GM19351 (cell line): ENCODE results near the gene TUBGCP3.
A peak's percentile ranks its signal among the peaks of the same experiment; 100 is the strongest.
"Not testable (repeated sequence)": the region's sequence is repeated elsewhere in the genome, so short reads cannot be mapped to it uniquely, and the experiment has no call there.

Experiments
- ATAC-seq: cut with Tn5 transposase; IDR thresholded peaks from one replicate; pipeline ENCODE4 v1.9.1; 2021; ENCODE audit warnings: mild to moderate bottlenecking, moderate library complexity; ENCODE audit not compliant: unreplicated experiment

The TUBGCP3 gene, protein sequence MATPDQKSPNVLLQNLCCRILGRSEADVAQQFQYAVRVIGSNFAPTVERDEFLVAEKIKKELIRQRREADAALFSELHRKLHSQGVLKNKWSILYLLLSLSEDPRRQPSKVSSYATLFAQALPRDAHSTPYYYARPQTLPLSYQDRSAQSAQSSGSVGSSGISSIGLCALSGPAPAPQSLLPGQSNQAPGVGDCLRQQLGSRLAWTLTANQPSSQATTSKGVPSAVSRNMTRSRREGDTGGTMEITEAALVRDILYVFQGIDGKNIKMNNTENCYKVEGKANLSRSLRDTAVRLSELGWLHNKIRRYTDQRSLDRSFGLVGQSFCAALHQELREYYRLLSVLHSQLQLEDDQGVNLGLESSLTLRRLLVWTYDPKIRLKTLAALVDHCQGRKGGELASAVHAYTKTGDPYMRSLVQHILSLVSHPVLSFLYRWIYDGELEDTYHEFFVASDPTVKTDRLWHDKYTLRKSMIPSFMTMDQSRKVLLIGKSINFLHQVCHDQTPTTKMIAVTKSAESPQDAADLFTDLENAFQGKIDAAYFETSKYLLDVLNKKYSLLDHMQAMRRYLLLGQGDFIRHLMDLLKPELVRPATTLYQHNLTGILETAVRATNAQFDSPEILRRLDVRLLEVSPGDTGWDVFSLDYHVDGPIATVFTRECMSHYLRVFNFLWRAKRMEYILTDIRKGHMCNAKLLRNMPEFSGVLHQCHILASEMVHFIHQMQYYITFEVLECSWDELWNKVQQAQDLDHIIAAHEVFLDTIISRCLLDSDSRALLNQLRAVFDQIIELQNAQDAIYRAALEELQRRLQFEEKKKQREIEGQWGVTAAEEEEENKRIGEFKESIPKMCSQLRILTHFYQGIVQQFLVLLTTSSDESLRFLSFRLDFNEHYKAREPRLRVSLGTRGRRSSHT

DNA sequence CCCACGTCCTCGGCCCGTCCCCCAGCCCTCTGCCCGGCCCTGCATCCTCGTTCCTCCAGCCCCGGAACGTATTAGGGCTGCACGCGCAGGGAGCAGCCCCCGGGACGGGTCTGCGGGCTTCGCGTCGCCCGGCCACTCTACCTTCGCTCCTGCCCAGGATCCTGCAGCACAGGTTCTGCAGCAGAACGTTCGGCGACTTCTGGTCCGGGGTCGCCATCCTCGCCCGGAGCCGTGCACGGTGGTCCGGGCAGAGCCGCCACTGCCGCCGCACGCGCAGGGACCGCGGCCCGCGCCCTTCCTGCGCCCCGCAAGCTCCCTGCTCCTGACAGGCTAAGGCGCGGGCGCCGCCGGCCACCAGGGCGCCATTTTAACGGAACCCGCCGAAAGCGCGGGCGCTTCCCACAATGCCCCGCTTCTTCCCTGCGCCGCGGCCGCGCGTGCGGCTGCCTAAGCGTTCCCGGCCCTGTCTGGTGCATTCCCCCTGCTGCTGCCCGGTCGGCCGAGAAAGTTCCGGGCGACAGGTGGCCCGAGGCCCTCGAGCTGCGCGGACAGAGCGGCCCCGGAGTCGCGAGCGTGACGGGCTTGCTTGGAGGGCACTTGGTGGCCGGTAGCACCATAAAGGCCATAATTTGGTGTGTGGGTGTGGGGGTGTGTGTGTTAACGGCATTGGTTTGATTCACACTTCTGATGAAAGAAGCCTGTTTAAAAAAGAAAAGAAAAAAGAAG is at the start of gene TUBGCP3:
TUBGCP3 (minus strand) TSS at position 390 of the 726 bp plus-strand sequence; CDS start at position 217, 173 bp downstream.
- peak; percentile 65 for ATAC-seq

DNA sequence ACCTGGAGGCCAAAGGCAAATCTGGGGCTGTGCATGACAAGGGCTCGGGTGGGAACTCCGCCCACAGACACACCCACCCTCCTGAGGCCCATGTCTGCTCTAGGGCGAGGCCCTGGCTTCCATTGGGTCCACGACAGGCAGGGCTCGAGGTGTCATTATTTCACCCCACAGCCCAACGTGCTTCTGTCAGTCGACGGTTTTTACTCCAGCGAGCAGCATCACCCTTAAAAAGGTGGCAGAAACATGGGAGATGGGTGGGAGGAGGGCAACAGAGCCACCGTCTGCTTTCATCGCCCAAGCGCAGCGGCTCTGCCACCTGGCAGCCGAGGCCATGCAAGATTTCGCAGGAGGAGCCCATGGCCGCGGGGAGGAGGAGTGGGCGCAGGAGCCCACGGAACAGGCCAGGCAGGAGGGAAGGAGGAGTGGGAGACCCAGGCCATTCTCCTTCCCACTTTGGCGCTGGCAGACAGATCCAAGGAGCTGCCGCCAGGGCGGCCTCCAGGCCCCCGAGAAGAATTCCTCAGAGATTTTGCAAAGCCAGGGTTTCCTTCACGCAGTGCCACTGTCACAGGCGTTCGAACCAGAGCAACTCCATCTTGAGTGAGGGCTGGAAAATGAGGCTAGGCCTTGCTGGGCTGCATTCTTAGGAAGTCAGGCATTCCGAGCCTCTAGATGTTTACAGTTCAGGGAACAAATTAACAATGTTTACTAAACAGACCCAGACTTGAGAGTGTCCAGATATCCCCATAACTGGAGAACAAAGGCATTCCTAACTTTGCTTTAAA is 49.3 kb upstream of the TUBGCP3 start:
- ATAC-seq, result no peak

DNA sequence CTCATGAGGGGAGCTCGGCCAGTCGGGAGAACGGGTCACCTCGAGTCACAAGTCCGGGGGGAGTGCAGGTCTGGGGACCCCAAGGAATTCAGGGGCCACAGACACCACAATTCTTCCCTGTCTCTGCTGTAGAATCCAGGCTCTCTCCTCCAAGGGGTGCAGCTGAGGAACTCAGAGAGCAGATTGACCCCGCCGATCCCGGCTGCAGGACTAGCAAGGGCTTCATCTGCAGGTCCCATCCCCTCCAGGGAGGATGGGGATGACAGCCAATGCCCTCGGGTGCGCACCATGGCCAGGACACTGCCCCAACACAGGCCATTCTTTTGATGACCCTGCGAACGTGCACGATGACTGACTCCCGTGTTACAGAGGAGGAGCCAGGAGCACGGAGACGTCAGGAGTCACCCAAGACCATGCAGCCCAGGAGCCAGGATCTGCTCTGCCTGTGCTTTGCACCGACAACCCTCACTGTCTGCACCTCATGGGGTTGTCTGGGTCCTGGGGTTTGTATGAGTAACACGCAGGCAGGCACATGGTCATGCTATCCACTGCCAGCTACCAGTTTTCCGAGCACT is 48.5 kb upstream of the TUBGCP3 start:
- ATAC-seq, result no peak

DNA sequence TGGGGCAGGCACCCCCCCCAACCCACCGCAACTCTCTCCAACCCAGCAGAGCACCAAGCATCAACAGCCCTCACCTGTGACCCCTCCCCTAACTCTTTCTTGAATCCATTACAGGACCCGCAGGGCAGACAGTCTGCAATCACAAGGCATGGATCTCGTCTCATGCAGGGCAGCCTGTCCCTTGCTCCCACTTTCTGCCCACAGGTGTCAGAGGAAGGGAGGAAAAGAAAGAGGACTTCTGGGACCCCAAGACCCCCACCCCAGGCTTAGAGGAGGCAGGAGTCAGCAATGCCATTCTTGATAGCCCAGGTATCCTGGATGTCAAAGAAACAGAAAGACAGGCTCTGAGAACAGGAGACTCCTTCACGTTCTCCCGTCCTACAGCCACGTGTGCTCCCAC is 47.4 kb upstream of the TUBGCP3 start:
- no peak for ATAC-seq

DNA sequence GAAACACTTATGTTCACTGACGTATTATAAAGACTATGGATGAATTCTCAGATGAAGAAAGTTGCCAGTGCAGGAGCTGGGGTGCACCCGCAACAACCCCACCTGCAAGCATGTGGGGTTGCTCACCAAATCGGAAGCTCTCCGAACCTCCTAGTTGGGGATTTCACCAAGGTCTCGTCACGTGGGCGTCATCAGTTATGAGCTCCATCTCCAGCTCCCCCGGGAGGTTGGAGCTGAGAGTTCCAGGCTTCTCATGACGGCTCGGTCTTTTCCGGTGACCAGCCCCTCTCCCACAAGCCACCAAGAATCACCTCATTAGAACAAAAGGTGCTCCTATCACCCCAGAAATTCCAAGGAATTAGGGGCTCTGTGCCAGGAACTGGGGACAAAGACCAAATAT is 46.1 kb upstream of the TUBGCP3 start:
- ATAC-seq, result no peak

DNA sequence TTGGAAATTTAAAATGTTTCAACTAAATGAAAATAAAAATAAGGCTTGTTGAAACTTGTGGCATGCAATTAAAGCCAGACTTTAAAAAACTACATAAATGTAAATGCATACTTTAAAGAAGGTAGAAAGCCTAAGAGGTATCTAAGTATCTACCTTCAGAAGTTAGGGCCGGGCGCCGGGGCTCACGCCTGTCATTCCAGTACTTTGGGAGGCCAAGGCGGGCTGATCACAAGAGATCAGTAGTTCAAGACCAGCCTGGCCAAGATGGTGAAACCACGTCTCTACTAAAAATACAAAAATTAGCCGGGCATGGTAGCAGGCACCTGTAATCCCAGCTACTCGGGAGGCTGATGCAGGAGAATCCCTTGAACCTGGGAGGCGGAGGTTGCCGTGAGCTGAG is 42.3 kb upstream of the TUBGCP3 start:
- ATAC-seq, result not testable (repeated sequence)

DNA sequence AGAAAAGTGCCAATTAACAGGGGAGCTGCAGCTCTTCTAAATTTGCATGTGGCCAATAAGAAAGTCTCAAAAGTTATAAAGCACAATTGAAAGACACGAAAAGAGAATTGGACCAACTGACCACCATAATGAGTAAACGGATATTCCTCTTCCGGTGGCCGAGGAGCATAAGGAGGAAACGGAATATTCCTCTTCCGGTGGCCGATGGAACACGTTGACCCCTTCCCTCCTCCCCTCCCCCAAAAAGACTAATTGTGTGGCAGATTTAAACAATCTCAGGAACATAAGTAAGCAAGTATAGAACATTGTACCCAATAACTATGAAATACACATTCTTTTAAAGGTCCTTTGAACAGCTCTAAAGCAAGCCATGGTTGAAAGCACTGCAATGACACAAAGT is 41.2 kb upstream of the TUBGCP3 start:
- no peak for ATAC-seq

DNA sequence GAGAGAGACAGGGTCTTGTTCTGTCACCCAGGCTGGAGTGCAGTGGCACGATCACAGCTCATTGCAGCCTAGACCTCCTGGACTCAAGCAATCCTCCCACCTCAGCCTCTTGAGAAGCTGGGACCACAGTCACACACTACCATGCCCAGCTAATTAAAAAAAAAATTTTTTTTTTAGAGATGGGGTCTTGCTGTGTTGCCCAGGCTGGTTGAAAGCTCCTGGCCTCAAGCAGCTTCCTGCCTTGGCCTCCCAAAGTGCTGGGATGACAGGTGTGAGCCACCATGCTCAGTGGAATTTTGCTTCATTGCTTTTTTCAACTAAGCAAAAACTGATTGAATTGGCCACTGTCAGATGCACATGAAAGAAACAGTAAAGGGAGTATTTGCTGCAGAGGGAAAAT is 39.7 kb upstream of the TUBGCP3 start:
- ATAC-seq, result not testable (repeated sequence)

DNA sequence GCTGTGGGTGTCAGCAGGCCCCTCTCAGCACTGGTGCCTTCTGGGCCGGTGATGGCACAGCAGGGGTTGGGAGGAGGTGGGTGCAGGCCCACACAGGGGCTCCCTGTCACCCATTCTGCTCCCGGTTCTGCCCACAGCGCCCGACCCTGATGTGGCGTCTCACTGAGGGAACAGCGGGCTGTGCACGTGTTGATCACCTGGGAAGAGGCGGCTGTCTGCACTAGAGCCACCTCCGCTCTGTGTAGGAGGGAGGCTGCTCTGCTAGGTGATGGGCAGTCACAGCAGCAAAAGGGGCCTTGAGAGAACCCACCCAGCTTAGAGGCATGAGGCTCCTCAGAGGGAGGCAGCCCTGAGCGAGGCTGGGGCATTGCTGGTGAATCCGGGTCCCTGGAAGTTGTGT is 39.2 kb upstream of the TUBGCP3 start:
- no peak for ATAC-seq

DNA sequence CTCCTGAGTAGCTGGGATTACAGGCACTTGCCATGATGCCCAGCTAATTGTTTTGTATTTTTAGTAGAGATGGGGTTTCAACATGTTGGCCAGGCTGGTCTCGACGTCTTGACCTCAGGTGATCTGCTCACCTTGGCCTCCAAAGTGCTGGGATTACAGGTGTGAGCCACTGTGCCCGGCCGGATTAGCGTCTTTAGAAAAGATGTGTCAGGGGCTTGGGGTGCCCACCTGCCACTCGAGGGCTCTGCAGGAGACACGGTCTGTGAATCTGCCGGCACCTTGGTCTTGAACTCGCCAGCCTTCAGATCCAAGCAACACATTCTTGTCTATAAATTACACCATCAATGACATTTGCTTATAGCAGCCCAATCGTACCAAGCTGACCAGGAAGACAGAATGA is 38.8 kb upstream of the TUBGCP3 start:
- ATAC-seq, result no peak

DNA sequence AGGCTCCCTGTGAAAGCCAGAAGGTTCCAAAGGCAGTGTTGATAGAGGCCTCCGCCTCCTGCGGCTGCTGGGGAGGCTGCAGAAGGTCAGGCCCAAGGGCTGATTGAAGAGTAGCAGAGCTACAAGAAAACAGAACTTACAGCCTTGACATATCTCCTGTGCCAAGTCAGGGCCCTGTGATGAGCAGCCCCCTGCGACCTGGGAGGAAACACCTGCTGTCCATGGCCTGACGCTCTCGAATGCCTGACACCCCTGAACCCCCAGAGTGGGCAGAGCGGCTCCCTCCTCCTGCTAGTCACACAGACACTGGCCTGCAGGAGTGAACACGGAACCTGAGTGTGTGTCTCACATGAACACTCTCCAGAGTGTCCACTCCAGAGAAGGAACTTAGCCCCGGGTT is 38.2 kb upstream of the TUBGCP3 start:
- no peak for ATAC-seq

DNA sequence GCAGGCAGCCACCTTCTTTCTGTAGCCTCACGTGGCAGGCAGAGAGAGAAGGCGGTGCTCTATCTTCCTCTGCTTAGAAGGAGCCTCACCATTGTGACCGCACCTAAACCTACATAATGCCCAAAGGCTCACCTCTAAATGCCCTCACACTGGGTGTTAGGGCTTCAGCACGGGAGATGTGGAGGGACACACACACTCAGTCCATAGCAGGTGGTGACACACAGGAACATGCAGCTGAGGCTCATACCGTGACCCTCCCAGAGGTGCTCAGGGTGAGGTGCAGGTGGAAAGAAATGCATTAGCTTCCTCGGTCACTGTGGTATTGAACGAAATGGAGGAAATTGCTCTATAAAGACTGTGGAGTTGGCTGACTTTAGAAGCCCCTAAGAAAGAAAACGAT is 37.7 kb upstream of the TUBGCP3 start:
- ATAC-seq, result no peak

DNA sequence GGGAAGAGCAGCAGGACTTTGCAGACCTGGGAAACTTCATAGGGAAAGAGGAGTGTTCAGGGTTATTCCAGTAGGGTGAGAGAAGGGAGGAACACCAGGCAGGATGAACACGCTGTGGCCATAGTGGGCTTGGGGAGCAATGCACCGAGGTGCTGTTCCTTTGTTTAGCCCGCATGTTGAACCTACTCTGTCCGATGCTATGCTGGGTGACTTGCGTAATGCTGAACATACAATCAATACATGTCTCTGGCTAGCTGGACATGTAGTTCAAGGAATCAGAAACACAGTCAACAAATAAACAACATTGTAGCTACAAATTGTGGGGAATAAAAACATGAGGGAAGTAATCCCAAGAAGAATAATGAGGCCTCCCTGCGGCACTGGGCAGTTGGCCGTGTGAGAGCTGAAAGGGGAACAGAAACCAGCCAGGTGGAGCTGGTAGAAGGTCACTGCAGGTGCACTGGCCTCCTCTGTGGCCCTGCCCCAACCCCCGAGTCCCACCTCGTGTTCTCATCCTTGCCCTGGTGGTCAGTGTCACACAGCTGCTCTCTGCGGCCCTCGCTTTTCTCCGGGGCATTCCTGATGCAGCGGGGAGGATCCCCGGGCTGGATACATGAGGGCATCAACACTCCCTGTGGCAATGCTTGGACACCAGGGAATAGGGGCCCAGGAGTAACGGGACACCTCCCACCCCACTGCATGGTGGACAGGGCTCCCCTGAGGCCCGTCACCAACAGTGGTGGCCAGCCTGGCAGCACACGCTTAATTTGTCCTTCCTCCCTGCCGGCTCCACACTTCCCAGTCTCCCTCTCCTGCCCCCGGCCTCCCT is 36.9 kb upstream of the TUBGCP3 start:
- ATAC-seq, result peak; percentile 56

DNA sequence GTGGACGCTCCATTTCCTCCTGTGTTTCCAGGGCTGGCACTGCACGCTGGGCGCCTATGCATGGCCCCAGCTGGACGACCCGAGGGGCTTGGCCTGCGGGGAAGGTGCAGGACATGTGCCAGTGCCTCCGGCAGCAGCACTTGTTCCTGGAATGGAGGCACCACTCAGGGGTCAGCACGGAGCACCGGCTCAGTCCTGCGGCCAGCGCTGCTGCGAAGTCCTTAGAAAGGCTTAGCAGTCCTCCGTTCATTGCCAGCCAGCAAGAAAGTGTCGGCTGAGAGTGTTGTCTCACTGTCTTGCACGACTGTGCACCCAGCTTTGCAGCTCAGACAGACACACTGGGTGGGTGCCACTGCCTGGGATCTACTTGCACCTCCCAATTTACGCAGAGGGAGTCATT is 36.1 kb upstream of the TUBGCP3 start:
- no peak for ATAC-seq

DNA sequence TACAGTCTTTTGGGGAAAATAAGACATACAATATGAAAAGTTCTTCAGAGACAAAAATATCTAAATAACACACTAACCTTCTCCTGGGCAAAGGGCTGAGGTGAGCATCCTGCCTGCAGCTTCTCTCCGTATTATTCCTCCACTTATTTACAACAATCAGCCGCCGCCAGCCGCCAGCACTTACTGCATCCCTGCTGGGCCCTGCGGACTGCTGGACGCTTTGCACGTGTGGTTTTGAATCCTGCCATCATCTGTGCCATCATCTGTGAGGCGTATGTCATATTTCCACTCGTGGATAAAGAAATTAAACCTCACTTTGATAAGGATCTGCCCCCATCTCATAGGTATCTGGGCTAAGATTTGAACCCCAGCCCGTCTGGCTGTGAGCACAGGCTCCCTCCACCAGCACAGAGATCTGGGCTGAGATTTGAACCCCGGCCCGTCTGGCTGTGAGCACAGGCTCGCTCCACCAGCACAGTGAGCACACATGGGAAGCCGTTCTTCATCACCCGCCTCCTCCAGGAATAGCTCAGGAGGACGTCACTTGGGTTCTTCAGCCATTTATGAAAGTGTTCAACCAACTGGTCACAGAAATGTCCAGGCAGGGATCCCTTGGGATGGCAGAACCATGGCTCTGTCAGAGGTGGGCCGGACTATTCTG is 35.2 kb upstream of the TUBGCP3 start:
- no peak for ATAC-seq

DNA sequence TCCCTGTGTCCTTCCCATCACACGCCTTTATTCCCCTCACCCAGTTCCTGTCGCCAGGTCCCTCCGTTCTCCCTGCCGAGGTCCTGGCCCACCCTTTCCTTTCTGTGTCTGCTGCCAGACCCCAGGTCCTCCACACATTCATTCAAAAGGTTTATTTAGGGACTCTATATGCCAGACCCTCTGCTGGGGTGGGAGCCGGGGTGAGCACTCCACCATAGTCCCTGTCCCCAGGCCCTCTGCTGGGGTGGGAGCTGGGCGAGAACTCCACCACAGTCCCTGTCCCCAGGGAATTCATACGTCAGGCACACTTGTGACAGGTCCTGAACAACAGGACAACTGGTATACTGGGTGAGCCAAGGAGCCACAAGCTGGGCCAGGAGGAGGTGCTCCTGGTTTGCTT is 34.4 kb upstream of the TUBGCP3 start:
- ATAC-seq, result no peak

DNA sequence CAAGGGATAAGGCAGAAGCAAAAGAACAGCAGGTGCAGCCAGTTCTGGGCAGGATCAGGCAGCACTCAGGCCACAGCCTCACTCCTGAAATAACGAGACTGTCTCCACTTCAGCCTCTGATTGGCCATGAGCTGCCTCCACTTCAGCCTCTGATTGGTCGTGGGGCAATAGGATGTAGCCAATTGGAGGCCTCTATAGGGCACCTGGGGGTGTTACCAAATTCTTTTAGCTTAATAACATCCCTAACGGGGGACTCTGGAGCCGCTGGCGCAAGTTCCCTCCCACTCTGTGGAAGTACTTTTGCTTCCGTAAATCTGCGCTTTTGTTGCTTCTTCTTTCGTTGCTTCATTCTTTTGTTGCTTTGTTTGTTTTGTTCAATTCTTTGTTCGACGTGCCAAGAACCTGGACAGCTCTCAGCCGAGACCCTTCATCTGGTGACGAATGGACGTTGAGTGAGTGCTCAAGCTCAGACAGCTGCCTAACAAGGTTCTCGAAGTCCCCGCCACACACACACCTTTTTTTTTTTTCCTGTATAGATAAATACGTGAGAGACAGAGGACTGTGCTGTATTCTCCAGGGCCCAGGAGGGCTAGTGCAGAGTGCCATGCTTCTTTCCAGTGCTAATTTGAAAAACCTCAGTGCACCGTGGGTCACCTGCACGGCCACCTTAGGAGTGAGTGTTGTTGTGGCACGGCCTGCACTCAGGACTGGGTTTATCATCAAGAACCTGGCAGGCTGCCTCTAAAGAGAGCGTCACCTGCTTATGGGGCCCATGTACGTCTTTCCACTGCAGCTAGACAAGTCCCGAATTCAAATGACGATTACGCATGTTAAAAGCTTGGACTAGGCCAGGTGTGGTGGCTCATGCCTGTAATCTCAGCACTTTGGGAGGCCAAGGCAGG is 32.0 kb upstream of the TUBGCP3 start:
- peak; percentile 46 for ATAC-seq

DNA sequence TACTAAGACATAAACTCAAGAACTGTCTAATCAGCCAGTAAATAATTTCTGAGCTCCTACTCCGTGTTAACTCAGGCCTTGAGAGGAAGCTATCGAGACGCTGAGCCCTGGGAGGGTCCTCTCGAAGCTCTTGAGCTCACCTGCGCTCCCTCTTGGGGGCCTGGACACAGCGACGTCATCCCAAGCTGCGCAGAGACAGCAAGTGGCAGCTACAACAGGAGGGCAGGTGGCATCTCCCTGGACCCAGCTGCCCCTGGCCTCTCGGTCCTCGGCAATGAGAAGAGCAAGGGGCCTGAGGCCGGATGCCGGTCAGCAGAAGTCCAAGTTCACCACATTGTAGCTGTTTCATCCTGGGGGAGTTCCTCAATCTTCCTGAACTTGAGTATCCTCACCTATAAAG is 30.5 kb upstream of the TUBGCP3 start:
- ATAC-seq, result no peak
